Panc1 (cell line): Measurements from ENCODE around the gene ITPKB.

Experiments
- SIN3A ChIP-seq: IDR thresholded peaks from 2 replicates; pipeline ENCODE4 v1.6.1; 2012; ENCODE audit warnings: low read depth, mild to moderate bottlenecking, low read length, moderate library complexity, borderline replicate concordance; ENCODE audit not compliant: insufficient read depth
- TCF7L2 ChIP-seq: IDR thresholded peaks from 2 replicates; pipeline ENCODE4 v1.6.1; 2011; ENCODE audit warnings: mild to moderate bottlenecking, low read depth, low read length, inconsistent platforms
- TF ChIP-seq, protein P1 (sequence below): fragments of 450-650 bp; IDR thresholded peaks from 2 replicates; pipeline ENCODE4 v1.5.1; 2017; ENCODE audit warnings: mild to moderate bottlenecking
- TF ChIP-seq, protein P2 (sequence below), 2 experiments: IDR thresholded peaks; 2 replicates each; pipeline ENCODE4 v1.6.1; 2011 to 2012; ENCODE audit warnings: low read depth in 2 of 2, control low read depth in 1 of 2, low read length in 1 of 2, mild to moderate bottlenecking in 1 of 2, moderate library complexity in 1 of 2; ENCODE audit not compliant: insufficient read depth in 1 of 2

DNA sequence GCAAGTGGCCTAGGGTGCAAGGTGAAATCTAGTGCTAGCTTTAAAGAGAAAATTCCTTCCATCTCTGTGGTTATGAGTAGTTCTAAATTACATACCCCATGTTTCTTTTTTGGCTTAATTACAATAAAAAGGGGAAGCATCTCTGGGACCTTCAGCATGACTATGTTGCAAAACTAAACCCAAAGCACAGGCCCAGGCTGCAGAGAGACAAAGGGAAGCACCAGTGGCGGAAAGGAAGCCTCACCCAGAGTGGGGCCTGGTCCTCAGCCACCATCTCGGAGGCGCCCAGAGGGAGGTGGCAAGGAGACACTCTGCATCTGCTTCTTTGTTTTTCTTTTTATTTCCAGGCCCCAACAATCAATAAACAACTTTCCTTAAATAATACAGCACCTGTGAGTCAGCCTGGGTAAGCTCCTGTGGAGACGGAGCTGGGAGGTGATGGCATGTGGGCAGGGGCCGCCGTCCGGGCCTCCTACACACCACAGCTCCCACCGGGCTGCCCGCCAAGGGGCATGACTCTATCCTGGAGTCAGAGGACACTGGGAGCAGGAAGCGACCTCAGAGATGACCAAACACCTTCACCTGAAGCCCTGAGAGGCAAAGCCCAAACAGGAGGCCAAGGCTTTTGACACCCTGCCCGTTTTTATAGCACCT lies 21.7 kb downstream of the ITPKB start:
- TF ChIP-seq, protein P1, sequence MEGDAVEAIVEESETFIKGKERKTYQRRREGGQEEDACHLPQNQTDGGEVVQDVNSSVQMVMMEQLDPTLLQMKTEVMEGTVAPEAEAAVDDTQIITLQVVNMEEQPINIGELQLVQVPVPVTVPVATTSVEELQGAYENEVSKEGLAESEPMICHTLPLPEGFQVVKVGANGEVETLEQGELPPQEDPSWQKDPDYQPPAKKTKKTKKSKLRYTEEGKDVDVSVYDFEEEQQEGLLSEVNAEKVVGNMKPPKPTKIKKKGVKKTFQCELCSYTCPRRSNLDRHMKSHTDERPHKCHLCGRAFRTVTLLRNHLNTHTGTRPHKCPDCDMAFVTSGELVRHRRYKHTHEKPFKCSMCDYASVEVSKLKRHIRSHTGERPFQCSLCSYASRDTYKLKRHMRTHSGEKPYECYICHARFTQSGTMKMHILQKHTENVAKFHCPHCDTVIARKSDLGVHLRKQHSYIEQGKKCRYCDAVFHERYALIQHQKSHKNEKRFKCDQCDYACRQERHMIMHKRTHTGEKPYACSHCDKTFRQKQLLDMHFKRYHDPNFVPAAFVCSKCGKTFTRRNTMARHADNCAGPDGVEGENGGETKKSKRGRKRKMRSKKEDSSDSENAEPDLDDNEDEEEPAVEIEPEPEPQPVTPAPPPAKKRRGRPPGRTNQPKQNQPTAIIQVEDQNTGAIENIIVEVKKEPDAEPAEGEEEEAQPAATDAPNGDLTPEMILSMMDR, result no peak
- TF ChIP-seq, protein P2, sequence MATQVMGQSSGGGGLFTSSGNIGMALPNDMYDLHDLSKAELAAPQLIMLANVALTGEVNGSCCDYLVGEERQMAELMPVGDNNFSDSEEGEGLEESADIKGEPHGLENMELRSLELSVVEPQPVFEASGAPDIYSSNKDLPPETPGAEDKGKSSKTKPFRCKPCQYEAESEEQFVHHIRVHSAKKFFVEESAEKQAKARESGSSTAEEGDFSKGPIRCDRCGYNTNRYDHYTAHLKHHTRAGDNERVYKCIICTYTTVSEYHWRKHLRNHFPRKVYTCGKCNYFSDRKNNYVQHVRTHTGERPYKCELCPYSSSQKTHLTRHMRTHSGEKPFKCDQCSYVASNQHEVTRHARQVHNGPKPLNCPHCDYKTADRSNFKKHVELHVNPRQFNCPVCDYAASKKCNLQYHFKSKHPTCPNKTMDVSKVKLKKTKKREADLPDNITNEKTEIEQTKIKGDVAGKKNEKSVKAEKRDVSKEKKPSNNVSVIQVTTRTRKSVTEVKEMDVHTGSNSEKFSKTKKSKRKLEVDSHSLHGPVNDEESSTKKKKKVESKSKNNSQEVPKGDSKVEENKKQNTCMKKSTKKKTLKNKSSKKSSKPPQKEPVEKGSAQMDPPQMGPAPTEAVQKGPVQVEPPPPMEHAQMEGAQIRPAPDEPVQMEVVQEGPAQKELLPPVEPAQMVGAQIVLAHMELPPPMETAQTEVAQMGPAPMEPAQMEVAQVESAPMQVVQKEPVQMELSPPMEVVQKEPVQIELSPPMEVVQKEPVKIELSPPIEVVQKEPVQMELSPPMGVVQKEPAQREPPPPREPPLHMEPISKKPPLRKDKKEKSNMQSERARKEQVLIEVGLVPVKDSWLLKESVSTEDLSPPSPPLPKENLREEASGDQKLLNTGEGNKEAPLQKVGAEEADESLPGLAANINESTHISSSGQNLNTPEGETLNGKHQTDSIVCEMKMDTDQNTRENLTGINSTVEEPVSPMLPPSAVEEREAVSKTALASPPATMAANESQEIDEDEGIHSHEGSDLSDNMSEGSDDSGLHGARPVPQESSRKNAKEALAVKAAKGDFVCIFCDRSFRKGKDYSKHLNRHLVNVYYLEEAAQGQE (IDR thresholded peaks at IDR 0.05; ENCODE audit: insufficient read depth in 1 of 2, low read depth in 2 of 2, low read length in 1 of 2), result no peak
- TF ChIP-seq TCF7L2, result no peak
- no peak for TF ChIP-seq SIN3A
